ENCODE results near the gene MAP2K7.

DNA sequence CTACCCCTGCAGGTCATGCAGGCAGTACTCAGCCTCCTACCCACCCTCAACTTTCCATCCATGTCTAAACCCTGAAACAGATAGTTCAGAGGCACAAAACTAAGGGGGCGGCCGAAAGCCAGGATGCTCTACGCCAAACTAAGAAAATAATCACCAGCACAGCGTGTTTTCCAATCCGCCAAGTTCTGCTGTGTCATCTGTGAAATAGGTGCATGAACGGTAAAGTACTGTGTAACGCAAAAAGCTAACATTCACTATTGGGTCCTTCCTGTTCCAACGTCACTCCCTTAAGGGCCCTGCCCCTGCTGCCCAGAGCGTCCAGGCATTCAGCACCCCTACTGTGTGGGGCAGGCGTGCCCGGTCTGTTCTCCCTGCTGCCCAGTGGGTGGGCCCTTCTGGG is 52.0 kb downstream of the MAP2K7 start:
- no peak for TF ChIP-seq CTCF (IDR thresholded peaks at IDR 0.05)
- TF ChIP-seq POLR2AphosphoS5 (IDR thresholded peaks at IDR 0.05) = no peak
- no peak for TF ChIP-seq POLR2A (IDR thresholded peaks at IDR 0.05)
